ENCODE results near the gene IFI44. TPM values are rescaled to one million over a fixed set of nuclear protein-coding genes. Genes with fewer than 3 reads are reported as not detected.

The IFI44 gene
- total and polyA plus RNA-seq, 2 donors from 2014 or later, result 21.9 to 42.3 TPM

- intact Hi-C loops (cut with DNase I), result no loop called here
Measured at GRCh38 chr1:78690516-78690915, 40.9 kb downstream of the IFI44 start.

GRCh38 chr1:78691995-78692747 lies 42.5 kb downstream of the IFI44 start:
- intact Hi-C loops (cut with DNase I), result no loop called here
- no peak overlapping the region for H3K9ac ChIP-seq (ENCODE audit: low read length in 3 of 3)
- no peak for DNase-seq
- H3K4me3 ChIP-seq (ENCODE audit: low read length in 3 of 3), result no peak overlapping the region
- no peaks in the 10 kb centered on the region for H3K9me3 ChIP-seq (ENCODE audit: control insufficient read depth in 2 of 3, insufficient read depth in 1 of 3, low read length in 3 of 3)
- H3K27ac ChIP-seq (ENCODE audit: low read depth in 2 of 2, low read length in 2 of 2), result no peak overlapping the region
- H3K36me3 ChIP-seq (ENCODE audit: control insufficient read depth in 2 of 3, insufficient read depth in 3 of 3, low read length in 3 of 3), result no peaks in the 10 kb centered on the region
- H3K4me1 ChIP-seq (ENCODE audit: control insufficient read depth in 2 of 3, insufficient read depth in 2 of 3, low read depth in 1 of 3, low read length in 3 of 3), result no peaks in the 10 kb centered on the region
- TF ChIP-seq CTCF (IDR thresholded peaks at IDR 0.05; ENCODE audit: borderline replicate concordance, extremely low read depth, insufficient read depth), result no peak
- H3K27me3 ChIP-seq (ENCODE audit: control insufficient read depth, insufficient read depth, low read length), result no peaks in the 10 kb centered on the region
- no peak for FAIRE-seq

More at GRCh38 chr1:78690516-78690915, 40.9 kb downstream of the IFI44 start:
- no peak for DNase-seq
- no peak for FAIRE-seq
- no peak for TF ChIP-seq CTCF (IDR thresholded peaks at IDR 0.05; ENCODE audit: borderline replicate concordance, extremely low read depth, insufficient read depth)
- H3K4me3 ChIP-seq (ENCODE audit: low read length in 3 of 3), result no peak overlapping the region
- no peaks in the 10 kb centered on the region for H3K36me3 ChIP-seq (ENCODE audit: control insufficient read depth in 2 of 3, insufficient read depth in 3 of 3, low read length in 3 of 3)
- H3K9me3 ChIP-seq (ENCODE audit: control insufficient read depth in 2 of 3, insufficient read depth in 1 of 3, low read length in 3 of 3), result no peaks in the 10 kb centered on the region
- H3K27me3 ChIP-seq (ENCODE audit: control insufficient read depth, insufficient read depth, low read length), result no peaks in the 10 kb centered on the region
- no peaks in the 10 kb centered on the region for H3K4me1 ChIP-seq (ENCODE audit: control insufficient read depth in 2 of 3, insufficient read depth in 2 of 3, low read depth in 1 of 3, low read length in 3 of 3)
- H3K9ac ChIP-seq (ENCODE audit: low read length in 3 of 3), result no peak overlapping the region
- no peak overlapping the region for H3K27ac ChIP-seq (ENCODE audit: low read depth in 2 of 2, low read length in 2 of 2)

- Histone ChIP-seq H3K36me3 (ENCODE audit: control insufficient read depth in 2 of 3, insufficient read depth in 3 of 3, low read length in 3 of 3) (no peaks in the 10 kb centered on the region), H3K9me3 (ENCODE audit: control insufficient read depth in 2 of 3, insufficient read depth in 1 of 3, low read length in 3 of 3) (peaks cover 0 to 8% (median 0%) of the 10 kb centered on the region in 3 donors), H3K9ac (ENCODE audit: low read length in 3 of 3) (no peak overlapping the region), H3K27ac (ENCODE audit: low read depth in 2 of 2, low read length in 2 of 2) (no peak overlapping the region), H3K27me3 (ENCODE audit: control insufficient read depth, insufficient read depth, low read length) (no peaks in the 10 kb centered on the region), H3K4me3 (ENCODE audit: low read length in 3 of 3) (no peak overlapping the region), H3K4me1 (ENCODE audit: control insufficient read depth in 2 of 3, insufficient read depth in 2 of 3, low read depth in 1 of 3, low read length in 3 of 3) (no peaks in the 10 kb centered on the region)
- no peak for FAIRE-seq
- intact Hi-C loops (cut with DNase I), result no loop called here
- no peak for DNase-seq
- no peak for TF ChIP-seq CTCF (IDR thresholded peaks at IDR 0.05; ENCODE audit: borderline replicate concordance, extremely low read depth, insufficient read depth)
Measured at GRCh38 chr1:78699813-78700212, 50.2 kb downstream of the IFI44 start.
